Inferior parietal cortex (tissue), 1 donor: ENCODE data around the gene F11R.
"Not testable (repeated sequence)": the region's sequence is repeated elsewhere in the genome, so short reads cannot be mapped to it uniquely, and the experiment has no call there.

Experiments used
- DNase-seq: peaks from one replicate; pipeline ENCODE4 v3.0.0-alpha.2; 2016; ENCODE audit errors: extremely low spot score

The F11R gene

DNA sequence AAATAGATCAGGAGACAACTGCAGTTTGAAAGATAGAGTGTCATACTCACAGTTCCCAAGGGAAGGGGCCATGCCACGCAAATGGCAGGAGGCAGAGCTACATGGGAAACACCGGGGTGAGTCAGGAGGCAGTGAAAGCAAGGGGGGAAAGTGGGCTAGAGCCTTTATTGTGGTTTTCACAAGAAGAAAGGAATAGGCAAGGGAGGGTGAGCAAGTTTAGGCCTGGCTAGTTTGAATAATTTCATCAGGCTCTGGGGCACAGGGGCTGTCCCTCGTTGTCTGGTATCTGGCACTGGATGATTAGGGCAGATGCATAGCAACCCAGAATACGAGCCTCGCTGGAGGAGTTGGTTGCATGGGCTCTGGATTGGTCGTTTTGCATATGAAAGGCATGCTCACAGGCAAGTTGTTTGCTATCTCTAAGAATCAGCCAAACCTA lies 49.3 kb downstream of the F11R start:
- no peak for DNase-seq

DNA sequence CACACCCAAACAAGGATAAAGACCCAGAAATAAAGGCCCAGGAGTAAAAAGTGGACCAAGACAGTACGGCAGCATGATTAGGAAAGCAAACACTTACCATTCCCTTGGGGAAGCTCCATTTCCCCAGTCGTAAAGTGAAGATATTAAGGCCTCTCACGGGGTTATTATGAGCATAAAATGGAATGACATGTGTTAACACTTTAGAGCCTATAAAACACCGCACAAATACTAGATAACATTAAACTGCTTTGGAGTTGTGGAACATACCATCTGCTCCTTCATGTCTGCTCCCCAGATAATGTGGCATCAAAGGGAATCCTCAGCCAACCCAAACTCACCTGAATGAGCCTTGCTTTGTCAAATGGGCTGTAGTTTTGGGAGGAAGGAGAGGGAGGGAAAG lies 57.4 kb downstream of the F11R start:
- DNase-seq = no peak

DNA sequence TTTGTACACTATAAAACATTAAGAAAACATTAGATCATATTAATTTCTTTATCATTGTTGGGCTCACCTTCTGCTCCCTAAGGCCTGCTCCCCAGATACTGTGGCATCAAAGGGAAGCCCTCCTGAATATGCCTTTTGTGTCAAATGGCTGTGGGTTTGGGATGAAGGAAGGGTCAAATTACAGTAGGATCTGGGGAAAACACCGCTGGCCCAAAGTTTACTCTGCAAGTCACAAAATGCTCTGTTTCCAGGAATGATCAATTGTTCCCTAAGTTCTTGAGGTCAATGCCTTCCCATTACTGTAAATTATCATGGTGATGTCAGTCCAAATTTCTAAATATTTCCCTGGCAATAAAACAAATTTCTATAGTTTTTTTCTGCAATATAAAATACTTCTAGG lies 59.5 kb downstream of the F11R start:
- DNase-seq = no peak

DNA sequence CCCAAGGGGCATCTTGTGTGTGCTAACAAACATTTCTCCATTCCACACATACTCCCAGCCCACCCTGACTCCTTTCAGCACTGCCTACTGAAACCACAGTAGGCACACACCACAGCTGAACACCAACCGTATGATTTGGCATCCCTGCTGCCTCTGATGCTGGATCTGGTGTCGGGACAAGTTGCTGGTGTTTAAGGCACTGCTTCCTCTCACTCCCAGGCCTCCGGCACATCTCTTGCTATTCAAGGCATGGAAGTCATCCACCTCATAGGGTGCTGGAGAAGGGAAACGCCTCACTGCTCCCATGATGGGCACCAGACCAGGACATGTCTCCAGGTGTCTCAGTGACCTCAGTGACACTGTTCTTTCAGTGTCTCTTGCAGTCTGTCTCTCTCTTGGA lies 64.0 kb downstream of the F11R start:
- DNase-seq = no peak

DNA sequence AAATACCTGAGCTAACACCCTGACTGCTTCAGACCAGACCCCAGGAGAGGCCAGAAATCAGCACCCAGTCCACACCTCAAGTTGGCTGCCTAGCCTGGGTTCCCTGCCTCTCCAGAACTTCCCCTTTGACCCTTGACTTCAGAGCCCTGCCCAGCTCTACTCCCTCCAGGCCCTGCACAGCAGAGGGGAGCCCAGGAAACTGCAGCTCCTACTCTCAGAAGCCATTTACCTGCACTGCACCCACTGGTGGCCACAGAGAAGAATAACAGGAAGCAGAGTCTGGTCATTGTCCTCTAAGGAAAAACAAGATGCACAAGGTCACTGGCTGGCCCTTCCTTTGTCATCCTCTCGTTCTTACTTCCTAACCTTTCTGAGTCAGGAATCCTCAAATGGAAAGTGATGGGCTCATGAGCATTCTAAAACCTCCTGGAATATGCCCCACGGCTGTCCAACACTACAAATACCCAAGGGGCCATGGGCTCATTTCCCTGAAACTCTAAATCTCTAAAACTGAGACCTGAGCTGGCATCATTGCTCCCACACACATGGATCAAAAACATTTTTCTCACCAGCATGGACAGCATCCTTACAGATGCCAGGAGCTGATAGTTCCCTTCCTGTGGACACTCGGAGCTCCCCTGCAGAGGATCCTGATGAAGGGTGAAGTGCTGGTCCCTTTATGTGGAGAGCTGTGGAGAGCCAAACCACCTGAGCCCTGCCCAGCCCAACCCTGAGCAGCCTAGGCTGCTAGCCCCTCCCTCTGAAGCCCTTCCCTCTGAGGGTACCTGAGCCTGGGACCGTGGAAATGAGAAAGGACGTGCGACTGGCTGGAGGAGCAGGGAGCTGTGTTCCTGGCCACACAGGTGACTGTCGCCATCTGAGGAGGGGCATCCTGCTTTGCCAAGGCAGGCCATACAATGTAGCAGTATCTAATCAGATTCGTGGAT lies 66.5 kb downstream of the F11R start, which contains the start of gene ITLN2:
TSS of gene ITLN2 (minus strand) at position 652 of the 947 bp plus-strand sequence. CDS start at position 584, 68 bp downstream.
- no peak for DNase-seq

DNA sequence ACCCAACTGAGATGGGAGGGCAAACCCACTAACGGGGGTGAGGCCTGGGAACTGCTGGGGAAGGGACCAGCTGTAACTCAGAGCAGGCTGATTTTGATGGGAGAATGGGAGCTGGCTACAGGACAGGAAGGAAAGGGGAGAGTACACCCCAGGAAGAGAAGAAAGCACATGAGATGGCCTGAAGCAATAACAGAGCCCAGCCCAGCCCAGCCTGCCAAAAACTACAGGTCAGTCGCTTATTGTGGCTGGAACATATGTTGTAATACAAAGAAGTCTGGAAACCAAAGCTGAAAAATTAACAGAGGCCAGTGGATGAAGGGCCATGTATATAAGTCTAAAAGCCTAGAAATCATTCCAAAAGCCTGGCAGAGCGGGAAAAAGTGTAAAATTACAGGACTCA lies 67.9 kb downstream of the F11R start:
- DNase-seq = no peak

DNA sequence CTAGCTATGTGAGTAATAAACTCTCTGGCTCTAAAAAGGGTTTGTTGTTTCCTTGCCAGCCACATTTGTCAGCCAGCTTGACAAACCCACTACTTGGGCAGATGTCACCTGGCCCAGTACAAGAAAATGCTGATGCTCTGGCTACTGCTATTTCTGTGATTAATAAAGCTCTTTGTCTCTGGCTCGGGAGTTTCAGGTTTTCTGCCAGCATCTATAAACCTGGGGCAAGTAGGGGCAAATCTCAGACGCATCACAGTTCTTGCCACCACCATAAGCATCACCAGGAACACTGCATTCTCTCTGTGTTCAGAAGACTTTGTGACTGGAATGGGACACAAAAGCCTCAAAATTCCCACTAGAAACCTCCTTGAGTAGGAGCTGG lies 68.8 kb downstream of the F11R start:
- no peak for DNase-seq

DNA sequence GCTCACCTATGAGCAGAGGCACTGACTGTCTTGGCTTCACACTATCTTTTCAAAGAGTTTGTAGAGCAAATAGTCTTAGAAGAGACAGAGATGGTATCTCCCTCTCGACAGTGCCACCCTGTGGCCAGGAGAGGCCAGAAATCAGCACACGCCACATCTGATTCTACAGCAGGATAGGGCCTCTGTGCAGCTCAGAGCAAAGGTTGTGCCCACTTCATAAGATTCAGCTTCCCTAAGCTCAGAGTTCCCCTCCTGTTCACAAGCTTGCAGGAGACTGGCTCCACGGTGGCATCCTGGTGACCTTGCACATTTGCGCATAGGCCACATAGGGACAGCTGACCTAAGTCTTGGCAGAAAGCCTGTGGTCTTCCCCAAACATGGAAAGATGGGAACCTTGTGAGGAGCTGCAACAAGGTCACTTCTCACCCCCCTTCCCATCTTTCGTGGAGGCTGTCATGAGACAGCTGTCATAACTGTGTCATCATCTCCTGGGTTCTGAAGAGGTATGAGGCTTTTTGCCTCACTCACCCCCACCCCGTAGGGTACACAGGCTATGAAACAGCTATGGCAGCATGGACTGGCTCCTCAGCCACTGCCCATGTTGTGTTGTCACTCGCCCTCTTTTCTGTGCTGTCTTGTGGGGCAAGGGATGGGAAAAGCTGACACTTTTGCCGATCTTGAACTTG lies 69.4 kb downstream of the F11R start:
- DNase-seq = peak; percentile 68

DNA sequence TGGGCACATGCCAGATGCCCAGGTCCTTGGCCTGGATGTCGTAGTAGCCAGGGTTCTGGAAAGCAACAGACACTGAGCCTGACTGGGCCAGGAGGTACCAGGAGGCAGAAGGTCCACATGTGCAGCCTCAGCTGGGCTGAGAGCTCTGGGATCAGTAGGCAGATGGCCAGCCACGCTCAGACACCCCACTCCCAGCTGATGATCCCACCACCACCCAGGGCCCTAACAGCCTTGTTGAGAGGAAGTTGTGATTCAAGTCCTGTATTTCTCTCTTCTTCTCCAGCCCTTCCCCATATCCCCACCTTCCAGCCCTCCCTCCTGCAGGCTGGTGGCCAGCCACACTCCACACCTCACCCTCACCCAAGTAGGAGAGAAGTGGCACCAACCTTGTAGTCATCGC lies 70.3 kb downstream of the F11R start:
- no peak for DNase-seq

DNA sequence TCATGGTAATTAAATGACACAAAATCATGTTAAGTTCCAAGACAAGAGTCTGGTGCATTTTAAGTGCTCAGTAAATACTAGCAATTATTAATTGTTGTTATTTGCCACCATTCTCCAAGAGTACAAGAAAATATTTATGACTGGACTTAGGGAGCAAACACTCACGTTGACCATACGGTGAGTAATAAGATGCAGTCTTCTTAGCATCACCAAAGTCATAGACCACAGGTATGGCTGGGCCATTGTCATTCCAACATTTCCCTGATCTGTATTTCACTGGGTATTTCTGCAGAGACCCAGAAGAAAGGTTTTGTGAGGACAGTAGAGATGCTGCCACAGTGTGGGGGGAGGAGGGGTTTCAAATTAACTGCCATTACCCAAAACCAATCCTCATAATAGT lies 71.1 kb downstream of the F11R start:
- DNase-seq = no peak

DNA sequence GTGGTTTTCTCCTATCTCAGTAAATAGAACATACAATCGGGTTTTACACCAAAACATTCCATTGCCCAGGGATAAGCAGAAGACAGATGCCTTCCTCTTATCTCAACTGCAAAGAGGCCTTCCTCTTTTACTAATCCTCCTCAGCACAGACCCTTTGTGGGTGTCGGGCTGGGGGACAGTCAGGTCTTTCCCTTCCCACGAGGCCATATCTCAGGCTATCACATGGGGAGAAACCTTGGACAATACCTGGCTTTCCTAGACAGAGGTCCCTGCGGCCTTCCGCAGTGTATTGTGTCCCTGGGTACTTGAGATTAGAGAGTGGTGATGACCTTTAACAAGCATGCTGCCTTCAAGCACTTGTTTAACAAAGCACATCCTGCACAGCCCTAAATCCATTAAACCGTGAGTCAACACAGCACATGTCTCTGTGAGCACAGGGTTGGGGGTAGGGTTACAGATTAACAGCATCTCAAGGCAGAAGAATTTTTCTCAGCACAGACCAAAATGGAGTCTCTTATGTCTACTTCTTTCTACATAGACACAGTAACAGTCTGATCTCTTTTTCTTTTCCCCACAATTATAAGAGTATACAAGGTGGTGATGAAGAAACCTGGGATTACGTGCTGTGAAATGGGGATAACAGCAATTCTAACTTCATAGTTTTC lies 71.6 kb downstream of the F11R start:
- not testable (repeated sequence) for DNase-seq

DNA sequence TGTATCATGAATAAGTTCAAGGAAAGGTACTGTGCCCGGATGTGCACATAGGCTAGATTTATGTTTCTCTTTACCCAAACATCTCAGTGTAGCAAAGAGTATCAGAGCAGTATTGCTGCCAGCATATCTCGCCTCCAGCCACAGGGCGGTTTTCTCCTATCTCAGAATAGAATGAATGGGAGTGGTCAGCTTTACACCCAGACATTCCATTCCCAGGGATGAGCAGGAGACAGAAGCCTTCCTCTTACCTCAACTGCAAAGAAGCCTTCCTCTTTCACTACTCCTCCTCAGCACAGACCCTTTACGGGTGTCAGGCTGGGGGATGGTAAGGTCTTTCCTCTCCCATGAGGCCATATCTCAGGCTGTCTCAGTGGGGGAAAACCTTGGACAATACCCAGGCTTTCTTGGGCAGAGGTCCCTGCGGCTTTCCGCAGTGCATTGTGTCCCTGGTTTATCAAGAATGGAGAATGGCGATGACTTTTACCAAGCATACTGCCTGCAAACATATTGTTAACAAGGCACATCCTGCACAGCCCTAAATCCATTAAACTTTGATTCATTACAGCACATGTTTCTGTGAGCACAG lies 73.7 kb downstream of the F11R start:
- DNase-seq = not testable (repeated sequence)

DNA sequence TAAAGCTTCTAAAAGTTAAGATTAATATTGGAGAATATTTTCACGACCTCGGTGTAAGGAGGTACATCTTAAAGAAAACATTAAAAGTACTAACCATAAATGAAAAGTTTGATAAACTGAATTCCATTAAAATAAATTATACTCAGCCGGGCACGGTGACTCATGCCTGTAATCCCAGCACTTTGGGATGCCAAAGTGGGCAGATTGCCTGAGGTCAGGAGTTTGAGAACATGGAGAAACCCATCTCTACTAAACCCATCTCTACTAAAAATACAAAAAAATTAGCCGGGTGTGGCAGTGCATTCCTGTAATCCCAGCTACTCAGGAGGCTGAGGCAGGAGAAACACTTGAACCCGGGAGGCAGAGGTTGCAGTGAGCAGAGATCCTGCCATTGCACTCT lies 75.1 kb downstream of the F11R start:
- not testable (repeated sequence) for DNase-seq
